Esophagus muscularis mucosa (tissue), 3 donors: ENCODE results near the gene NACA.

Experiments
- POLR2A ChIP-seq: fragments of 450-650 bp; IDR thresholded peaks from one replicate; pipeline ENCODE4 v1.6.1; 2017; ENCODE audit warnings: antibody characterized with exemption, moderate library complexity, mild to moderate bottlenecking, low read depth
- POLR2AphosphoS5 ChIP-seq, 2 donors: sonication (generic); formaldehyde crosslinking; IDR thresholded peaks; one replicate each; pipeline ENCODE4 v1.6.1; 2017; ENCODE audit warnings: antibody characterized with exemption in 2 of 2
- TF ChIP-seq, protein P1 (sequence below), 3 experiments: fragments of 200-600 bp in 2 of 3; fragments of 450-650 bp in 1 of 3; sonication (generic) in 2 of 3; IDR thresholded peaks; one replicate each; pipeline ENCODE4 v1.5.1; 2017 to 2019; ENCODE audit warnings: antibody characterized with exemption in 3 of 3, mild to moderate bottlenecking in 2 of 3, moderate library complexity in 1 of 3

DNA sequence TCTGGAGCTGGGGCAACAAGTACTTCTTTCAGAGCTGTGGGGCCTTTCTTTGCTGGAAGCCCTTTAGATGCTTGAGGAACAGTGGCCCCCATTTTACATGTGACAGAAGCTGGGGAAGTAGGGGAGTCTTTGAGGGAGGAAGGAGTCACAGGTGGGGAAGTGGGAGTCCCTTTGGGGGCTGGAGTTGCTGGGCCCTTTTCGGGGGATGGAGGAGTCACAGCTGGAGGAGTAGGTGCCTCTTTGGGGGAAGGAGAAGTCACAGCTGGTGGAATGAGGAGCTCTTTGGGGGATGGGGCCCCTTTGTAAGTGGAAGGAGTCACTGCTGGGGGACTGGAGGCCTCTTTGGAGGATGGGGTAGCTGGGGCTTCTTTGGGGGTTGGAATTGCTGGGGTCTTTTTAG lies 8.6 kb downstream of the NACA start:
- TF ChIP-seq, protein P1, sequence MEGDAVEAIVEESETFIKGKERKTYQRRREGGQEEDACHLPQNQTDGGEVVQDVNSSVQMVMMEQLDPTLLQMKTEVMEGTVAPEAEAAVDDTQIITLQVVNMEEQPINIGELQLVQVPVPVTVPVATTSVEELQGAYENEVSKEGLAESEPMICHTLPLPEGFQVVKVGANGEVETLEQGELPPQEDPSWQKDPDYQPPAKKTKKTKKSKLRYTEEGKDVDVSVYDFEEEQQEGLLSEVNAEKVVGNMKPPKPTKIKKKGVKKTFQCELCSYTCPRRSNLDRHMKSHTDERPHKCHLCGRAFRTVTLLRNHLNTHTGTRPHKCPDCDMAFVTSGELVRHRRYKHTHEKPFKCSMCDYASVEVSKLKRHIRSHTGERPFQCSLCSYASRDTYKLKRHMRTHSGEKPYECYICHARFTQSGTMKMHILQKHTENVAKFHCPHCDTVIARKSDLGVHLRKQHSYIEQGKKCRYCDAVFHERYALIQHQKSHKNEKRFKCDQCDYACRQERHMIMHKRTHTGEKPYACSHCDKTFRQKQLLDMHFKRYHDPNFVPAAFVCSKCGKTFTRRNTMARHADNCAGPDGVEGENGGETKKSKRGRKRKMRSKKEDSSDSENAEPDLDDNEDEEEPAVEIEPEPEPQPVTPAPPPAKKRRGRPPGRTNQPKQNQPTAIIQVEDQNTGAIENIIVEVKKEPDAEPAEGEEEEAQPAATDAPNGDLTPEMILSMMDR (IDR thresholded peaks at IDR 0.05) = no peak
- no peak for TF ChIP-seq POLR2AphosphoS5 (IDR thresholded peaks at IDR 0.05)
- TF ChIP-seq POLR2A = no peak
